ENCODE results near the gene CDK12.
"Not testable (repeated sequence)": the region's sequence is repeated elsewhere in the genome, so short reads cannot be mapped to it uniquely, and the experiment has no call there.

The CDK12 gene

DNA sequence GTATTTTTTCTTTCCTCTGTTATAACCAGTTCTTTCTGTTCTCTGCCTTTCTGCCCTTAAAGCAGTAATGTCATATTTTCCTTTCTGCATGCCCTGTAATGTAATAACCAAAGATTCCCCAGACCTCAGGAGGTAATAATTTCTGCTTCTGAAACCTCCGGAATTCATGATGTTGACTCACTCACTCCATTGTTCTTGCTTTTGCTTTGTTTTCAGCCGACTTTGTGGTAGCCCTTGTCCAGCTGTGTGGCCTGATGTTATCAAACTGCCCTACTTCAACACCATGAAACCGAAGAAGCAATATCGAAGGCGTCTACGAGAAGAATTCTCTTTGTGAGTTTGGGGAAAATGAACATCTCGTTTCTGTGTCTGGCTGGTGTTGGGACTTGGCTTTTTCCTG, 55.9 kb downstream of the CDK12 start:
- peaks cover 80% of the 10 kb centered on the region for H3K36me3 ChIP-seq (ENCODE audit: insufficient read depth, low read length)
- no peaks in the 10 kb centered on the region for H3K9me3 ChIP-seq (ENCODE audit: low read length)
- H3K4me1 ChIP-seq (ENCODE audit: insufficient read depth, low read length), result no peaks in the 10 kb centered on the region
- H3K4me3 ChIP-seq (ENCODE audit: low read length), result no peak overlapping the region
- H3K27me3 ChIP-seq (ENCODE audit: insufficient read depth, low read length), result no peaks in the 10 kb centered on the region
- H2AFZ ChIP-seq (ENCODE audit: low read depth, low read length), result no peak overlapping the region

DNA sequence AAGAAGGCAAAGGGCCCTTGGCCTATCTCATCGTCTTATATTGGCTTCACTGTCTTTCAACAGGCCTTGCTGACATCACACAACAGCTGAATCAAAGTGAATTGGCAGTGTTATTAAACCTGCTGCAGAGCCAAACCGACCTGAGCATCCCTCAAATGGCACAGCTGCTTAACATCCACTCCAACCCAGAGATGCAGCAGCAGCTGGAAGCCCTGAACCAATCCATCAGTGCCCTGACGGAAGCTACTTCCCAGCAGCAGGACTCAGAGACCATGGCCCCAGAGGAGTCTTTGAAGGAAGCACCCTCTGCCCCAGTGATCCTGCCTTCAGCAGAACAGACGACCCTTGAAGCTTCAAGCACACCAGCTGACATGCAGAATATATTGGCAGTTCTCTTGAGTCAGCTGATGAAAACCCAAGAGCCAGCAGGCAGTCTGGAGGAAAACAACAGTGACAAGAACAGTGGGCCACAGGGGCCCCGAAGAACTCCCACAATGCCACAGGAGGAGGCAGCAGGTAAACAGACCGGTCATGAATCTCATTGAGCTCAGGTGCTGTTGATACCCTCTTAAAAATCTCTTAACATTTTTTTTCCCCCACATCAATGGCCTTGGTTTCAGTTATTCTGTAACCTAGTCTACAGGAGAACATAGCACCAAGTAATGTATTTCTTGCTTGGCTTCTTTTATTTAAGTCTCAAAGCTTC, 64.7 kb downstream of the CDK12 start:
- Histone ChIP-seq H3K4me3 (ENCODE audit: low read length) (no peak overlapping the region), H3K36me3 (ENCODE audit: insufficient read depth, low read length) (peaks cover 89% of the 10 kb centered on the region), H3K4me1 (ENCODE audit: insufficient read depth, low read length) (no peaks in the 10 kb centered on the region), H2AFZ (ENCODE audit: low read depth, low read length) (no peak overlapping the region), H3K9me3 (ENCODE audit: low read length) (no peaks in the 10 kb centered on the region), H3K27me3 (ENCODE audit: insufficient read depth, low read length) (no peaks in the 10 kb centered on the region)

DNA sequence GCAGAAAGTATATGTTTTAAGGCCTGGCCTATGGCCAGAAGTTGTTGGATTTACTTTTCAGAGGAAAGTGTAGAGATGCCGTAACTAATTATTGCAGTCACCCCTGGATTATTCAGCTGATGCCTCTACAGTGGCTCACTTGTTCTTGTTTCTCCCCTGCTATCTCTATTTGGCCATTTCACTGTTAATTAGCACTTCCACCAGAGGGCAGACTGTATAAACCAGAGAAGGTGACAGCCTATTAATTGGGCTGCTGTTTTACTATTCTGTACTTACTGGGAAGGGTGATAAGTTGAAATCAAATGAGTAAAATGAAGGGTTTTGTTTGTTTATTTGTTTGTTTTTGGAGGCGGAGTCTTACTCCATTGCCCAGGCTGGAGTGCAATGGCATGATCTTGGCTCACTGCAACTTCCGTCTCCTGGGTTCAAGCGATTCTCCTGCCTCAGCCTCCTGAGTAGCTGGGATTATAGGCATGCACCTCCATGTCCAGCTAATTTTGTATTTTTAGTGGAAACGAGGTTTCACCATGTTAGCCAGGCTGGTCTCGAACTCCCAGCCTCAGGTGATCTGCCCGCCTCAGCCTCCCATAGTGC, 66.0 kb downstream of the CDK12 start:
- Histone ChIP-seq H3K4me3 (ENCODE audit: low read length) (no peak overlapping the region), H2AFZ (ENCODE audit: low read depth, low read length) (no peak overlapping the region), H3K9me3 (ENCODE audit: low read length) (no peaks in the 10 kb centered on the region), H3K27me3 (ENCODE audit: insufficient read depth, low read length) (no peaks in the 10 kb centered on the region), H3K4me1 (ENCODE audit: insufficient read depth, low read length) (no peaks in the 10 kb centered on the region), H3K36me3 (ENCODE audit: insufficient read depth, low read length) (peaks cover 87% of the 10 kb centered on the region)

DNA sequence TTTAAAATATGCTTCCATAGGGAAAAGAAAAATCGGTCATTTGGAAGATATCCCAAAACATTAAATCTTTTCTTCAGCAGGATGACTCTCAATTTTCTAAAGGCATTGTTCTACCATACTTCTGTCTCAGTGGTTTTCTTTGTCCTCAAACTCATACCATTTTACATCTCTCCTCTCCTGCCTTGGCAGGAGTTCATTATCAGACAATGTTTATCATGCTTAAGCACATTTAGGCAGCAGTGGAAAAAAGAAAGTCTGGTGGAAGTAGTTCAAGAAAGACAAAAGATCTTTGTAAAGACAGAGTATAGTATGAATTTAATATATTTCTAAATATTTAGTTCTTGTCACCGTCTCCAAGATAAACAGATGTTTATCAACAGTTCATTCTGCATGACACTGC, 68.2 kb downstream of the CDK12 start:
- H3K27me3 ChIP-seq (ENCODE audit: insufficient read depth, low read length), result no peaks in the 10 kb centered on the region
- H2AFZ ChIP-seq (ENCODE audit: low read depth, low read length), result no peak overlapping the region
- H3K36me3 ChIP-seq (ENCODE audit: insufficient read depth, low read length), result peaks cover 72% of the 10 kb centered on the region

DNA sequence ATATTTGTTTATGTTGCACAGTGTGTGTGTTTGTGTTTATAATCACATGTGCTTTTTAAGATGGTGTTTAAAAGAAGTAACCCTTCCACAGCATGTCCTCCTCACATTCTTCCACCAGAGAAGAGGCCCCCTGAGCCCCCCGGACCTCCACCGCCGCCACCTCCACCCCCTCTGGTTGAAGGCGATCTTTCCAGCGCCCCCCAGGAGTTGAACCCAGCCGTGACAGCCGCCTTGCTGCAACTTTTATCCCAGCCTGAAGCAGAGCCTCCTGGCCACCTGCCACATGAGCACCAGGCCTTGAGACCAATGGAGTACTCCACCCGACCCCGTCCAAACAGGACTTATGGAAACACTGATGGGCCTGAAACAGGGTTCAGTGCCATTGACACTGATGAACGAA, 69.2 kb downstream of the CDK12 start:
- no peaks in the 10 kb centered on the region for H3K4me1 ChIP-seq (ENCODE audit: insufficient read depth, low read length)
- no peaks in the 10 kb centered on the region for H3K27me3 ChIP-seq (ENCODE audit: insufficient read depth, low read length)
- no peak overlapping the region for H2AFZ ChIP-seq (ENCODE audit: low read depth, low read length)
- no peaks in the 10 kb centered on the region for H3K9me3 ChIP-seq (ENCODE audit: low read length)
- peaks cover 62% of the 10 kb centered on the region for H3K36me3 ChIP-seq (ENCODE audit: insufficient read depth, low read length)
- no peak overlapping the region for H3K4me3 ChIP-seq (ENCODE audit: low read length)

More for the DNA sequence above, 68.2 kb downstream of the CDK12 start:
- Histone ChIP-seq H3K4me1 (ENCODE audit: insufficient read depth, low read length) (no peaks in the 10 kb centered on the region), H3K4me3 (ENCODE audit: low read length) (no peak overlapping the region), H3K9me3 (ENCODE audit: low read length) (no peaks in the 10 kb centered on the region)

DNA sequence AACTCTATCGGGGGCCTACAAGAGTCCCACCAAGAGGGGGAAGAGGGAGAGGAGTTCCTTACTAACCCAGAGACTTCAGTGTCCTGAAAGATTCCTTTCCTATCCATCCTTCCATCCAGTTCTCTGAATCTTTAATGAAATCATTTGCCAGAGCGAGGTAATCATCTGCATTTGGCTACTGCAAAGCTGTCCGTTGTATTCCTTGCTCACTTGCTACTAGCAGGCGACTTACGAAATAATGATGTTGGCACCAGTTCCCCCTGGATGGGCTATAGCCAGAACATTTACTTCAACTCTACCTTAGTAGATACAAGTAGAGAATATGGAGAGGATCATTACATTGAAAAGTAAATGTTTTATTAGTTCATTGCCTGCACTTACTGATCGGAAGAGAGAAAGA, 70.0 kb downstream of the CDK12 start:
- Histone ChIP-seq H3K4me3 (ENCODE audit: low read length) (no peak overlapping the region), H3K4me1 (ENCODE audit: insufficient read depth, low read length) (no peaks in the 10 kb centered on the region), H2AFZ (ENCODE audit: low read depth, low read length) (no peak overlapping the region), H3K27me3 (ENCODE audit: insufficient read depth, low read length) (no peaks in the 10 kb centered on the region), H3K9me3 (ENCODE audit: low read length) (no peaks in the 10 kb centered on the region), H3K36me3 (ENCODE audit: insufficient read depth, low read length) (peaks cover 54% of the 10 kb centered on the region)

DNA sequence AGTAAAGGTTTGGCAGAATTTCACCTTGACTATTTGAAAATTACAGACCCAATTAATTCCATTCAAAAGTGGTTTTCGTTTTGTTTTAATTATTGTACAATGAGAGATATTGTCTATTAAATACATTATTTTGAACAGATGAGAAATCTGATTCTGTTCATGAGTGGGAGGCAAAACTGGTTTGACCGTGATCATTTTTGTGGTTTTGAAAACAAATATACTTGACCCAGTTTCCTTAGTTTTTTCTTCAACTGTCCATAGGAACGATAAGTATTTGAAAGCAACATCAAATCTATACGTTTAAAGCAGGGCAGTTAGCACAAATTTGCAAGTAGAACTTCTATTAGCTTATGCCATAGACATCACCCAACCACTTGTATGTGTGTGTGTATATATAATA, 72.6 kb downstream of the CDK12 start:
- H3K4me1 ChIP-seq (ENCODE audit: insufficient read depth, low read length), result no peaks in the 10 kb centered on the region
- H3K4me3 ChIP-seq (ENCODE audit: low read length), result no peak overlapping the region
- no peaks in the 10 kb centered on the region for H3K9me3 ChIP-seq (ENCODE audit: low read length)
- H3K36me3 ChIP-seq (ENCODE audit: insufficient read depth, low read length), result peaks cover 33% of the 10 kb centered on the region
- H3K27me3 ChIP-seq (ENCODE audit: insufficient read depth, low read length), result no peaks in the 10 kb centered on the region
- no peak overlapping the region for H2AFZ ChIP-seq (ENCODE audit: low read depth, low read length)

DNA sequence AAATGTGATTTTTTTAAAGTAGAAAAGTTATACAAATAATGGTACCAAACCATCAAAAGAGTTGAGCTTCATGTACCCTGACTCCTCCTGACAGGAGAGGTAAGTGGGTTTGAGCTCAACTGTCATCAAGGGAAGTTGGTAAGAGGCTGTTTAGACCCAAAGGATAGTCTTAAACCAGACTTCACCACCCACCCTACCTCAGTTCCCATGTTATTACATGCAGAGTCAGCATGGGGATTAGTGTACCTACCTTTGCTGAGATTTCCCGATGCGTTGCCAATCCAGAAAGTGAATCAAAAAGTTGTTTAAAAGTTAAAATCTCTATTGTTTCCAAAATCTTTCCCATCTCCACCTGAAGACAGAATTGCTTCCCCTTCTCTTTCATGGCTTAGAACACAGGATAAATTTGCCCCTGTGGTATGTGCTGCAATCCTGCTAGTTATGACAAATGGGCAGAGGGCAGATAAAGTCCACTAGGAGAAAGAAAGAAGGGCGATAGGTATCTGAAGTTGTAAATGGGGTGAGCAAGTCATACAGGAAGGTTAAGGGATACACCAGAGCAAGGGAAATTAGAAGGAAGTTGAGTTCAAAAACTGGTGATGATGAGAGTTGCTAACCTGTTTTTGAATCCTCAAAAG, 73.6 kb downstream of the CDK12 start:
- H2AFZ ChIP-seq (ENCODE audit: low read depth, low read length), result no peak overlapping the region
- no peaks in the 10 kb centered on the region for H3K4me1 ChIP-seq (ENCODE audit: insufficient read depth, low read length)
- H3K36me3 ChIP-seq (ENCODE audit: insufficient read depth, low read length), result peaks cover 25% of the 10 kb centered on the region
- H3K9me3 ChIP-seq (ENCODE audit: low read length), result no peaks in the 10 kb centered on the region
- no peaks in the 10 kb centered on the region for H3K27me3 ChIP-seq (ENCODE audit: insufficient read depth, low read length)
- no peak overlapping the region for H3K4me3 ChIP-seq (ENCODE audit: low read length)

DNA sequence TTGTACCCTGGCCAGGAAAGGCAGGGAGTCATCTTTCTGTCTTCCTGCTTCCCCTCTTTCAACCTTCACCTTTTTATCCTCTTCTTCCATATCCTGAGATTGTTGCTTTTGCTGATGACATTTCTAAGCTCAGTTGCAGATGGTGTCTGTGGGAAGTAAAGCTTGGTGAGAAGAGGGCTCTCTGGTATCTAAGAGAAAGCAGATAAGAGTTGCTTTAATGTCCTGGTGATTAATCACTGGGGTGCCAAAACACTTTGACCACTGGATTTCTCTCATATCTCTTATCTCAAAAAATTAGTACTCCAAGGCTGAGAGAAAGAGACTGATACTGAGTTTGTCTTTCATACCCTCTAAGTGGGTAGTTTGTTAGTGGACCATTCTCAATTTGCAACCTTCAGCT, 75.2 kb downstream of the CDK12 start:
- no peak overlapping the region for H3K4me3 ChIP-seq (ENCODE audit: low read length)
- H3K36me3 ChIP-seq (ENCODE audit: insufficient read depth, low read length), result peaks cover 10% of the 10 kb centered on the region
- no peaks in the 10 kb centered on the region for H3K9me3 ChIP-seq (ENCODE audit: low read length)
- no peak overlapping the region for H2AFZ ChIP-seq (ENCODE audit: low read depth, low read length)
- no peaks in the 10 kb centered on the region for H3K4me1 ChIP-seq (ENCODE audit: insufficient read depth, low read length)
- H3K27me3 ChIP-seq (ENCODE audit: insufficient read depth, low read length), result no peaks in the 10 kb centered on the region

DNA sequence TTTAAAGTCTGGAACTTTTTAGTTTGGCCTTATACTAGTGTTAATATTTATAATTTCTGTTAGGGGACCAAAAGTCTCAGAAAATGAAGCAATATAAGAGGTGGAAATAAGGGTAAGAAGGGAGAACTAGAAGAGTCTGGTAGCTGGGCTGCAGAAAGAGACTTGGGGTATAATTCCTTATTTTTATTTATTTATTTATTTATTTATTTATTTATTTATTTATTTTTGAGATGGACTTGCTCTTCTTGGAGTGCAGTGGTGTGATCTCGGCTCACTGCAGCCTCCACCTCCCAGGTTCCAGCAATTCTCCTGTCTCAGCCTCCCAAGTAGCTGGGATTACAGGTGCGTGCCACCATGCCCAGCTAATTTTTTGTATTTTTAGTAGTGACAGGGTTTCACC, 76.1 kb downstream of the CDK12 start:
- not testable (repeated sequence) for H3K36me3 ChIP-seq (ENCODE audit: insufficient read depth, low read length); H3K27me3 ChIP-seq (ENCODE audit: insufficient read depth, low read length); H3K4me3 ChIP-seq (ENCODE audit: low read length); H2AFZ ChIP-seq (ENCODE audit: low read depth, low read length); H3K9me3 ChIP-seq (ENCODE audit: low read length); H3K4me1 ChIP-seq (ENCODE audit: insufficient read depth, low read length)

DNA sequence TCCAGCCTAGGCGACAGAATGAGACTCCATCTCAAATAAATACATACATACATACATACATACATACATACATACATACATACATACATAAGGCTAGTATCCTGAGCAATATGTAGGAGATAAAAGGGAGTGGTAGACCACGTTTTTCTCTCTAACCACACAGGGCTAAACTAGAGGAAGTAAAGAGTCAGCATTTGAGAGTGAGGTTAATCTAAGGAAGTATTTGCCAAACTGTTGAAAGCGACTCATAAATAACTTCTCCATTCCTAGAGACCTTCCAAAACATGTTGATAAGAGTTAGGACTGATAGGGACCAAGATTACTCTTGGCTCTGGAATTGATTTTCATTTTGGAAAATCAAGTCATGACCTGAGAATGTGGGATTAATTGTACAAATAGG, 77.6 kb downstream of the CDK12 start:
- H2AFZ ChIP-seq (ENCODE audit: low read depth, low read length), result no peak overlapping the region
- H3K36me3 ChIP-seq (ENCODE audit: insufficient read depth, low read length), result peaks cover under 1% of the 10 kb centered on the region
- no peaks in the 10 kb centered on the region for H3K9me3 ChIP-seq (ENCODE audit: low read length)
- no peaks in the 10 kb centered on the region for H3K4me1 ChIP-seq (ENCODE audit: insufficient read depth, low read length)
- no peak overlapping the region for H3K4me3 ChIP-seq (ENCODE audit: low read length)
- H3K27me3 ChIP-seq (ENCODE audit: insufficient read depth, low read length), result no peaks in the 10 kb centered on the region

DNA sequence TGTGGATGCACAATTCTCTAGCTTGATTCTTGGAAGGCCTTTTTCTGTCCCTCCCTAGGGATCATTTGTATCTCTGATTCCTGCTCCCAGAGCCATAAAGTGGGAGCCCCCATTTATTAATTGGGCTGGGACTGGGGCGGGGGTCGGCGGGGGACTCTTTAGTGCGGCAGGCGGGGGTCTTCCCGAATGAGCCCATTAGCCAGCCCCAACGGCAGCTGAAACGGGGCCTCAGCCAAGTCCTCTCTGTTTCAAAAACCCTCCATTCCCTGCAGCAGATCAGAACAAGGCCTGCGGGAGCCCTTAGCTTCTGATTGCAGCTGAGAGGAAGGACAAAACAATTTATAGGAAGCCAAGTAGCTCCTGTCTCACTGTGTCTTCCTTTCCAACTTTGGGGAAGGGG, 79.3 kb downstream of the CDK12 start:
- Histone ChIP-seq H2AFZ (ENCODE audit: low read depth, low read length) (no peak overlapping the region), H3K36me3 (ENCODE audit: insufficient read depth, low read length) (no peaks in the 10 kb centered on the region), H3K9me3 (ENCODE audit: low read length) (no peaks in the 10 kb centered on the region), H3K4me3 (ENCODE audit: low read length) (no peak overlapping the region), H3K27me3 (ENCODE audit: insufficient read depth, low read length) (no peaks in the 10 kb centered on the region), H3K4me1 (ENCODE audit: insufficient read depth, low read length) (no peaks in the 10 kb centered on the region)

DNA sequence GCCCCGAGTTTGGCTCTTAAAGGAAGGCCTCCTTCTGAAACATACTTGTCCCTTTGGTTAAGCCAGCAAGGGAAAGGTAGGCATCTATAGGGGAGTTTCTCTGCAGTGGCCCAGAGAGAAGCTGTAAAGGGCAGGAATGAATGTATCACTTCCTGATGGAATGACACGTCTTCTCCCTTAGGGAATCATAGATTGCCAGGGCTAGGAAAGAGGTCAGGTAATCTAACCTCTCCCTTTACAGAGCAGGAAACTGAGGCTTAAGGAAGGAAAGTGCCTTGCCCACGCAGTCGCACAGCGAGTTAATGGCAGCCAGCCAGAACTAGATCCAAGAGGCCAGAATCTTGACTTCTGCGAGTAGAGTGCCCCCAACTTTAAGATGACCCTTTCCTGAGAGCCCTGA, 80.4 kb downstream of the CDK12 start:
- no peaks in the 10 kb centered on the region for H3K4me1 ChIP-seq (ENCODE audit: insufficient read depth, low read length)
- no peaks in the 10 kb centered on the region for H3K9me3 ChIP-seq (ENCODE audit: low read length)
- no peak overlapping the region for H3K4me3 ChIP-seq (ENCODE audit: low read length)
- H3K36me3 ChIP-seq (ENCODE audit: insufficient read depth, low read length), result no peaks in the 10 kb centered on the region
- no peaks in the 10 kb centered on the region for H3K27me3 ChIP-seq (ENCODE audit: insufficient read depth, low read length)
- H2AFZ ChIP-seq (ENCODE audit: low read depth, low read length), result no peak overlapping the region
